Heart left ventricle (tissue), 13 donors: ENCODE results near the gene CACNA1E.

ENCODE experiments used
- CTCF ChIP-seq, 12 donors: fragments of 200-600 bp; sonication (generic) in 4 of 12; IDR thresholded peaks; one replicate each; pipeline versions ENCODE4 v1.5.0 to v1.8.0; 2018 to 2022; ENCODE audit warnings: antibody characterized with exemption in 12 of 12, mild to moderate bottlenecking in 5 of 12
- POLR2A ChIP-seq, 2 donors: fragments of 450-650 bp; IDR thresholded peaks; one replicate each; pipeline ENCODE4 v1.6.1; 2017; ENCODE audit warnings: antibody characterized with exemption in 2 of 2, mild to moderate bottlenecking in 2 of 2, moderate library complexity in 2 of 2
- donor health status: ischemic (EF 13 %, LVEDD 7.1; RV severe dilation, severe dysfunction).
- donor health status: DM: no; HTN: yes; CAD: no.
- donor health status: DM: no; HTN: no; CAD: no.
- donor health status: ischemic (EF 25% LVEDD 6.9; RV normal size, moderate dysfunction).
- donor health status: ischemic (EF 25% LVEDD 5.7; RV mildly dilated, moderate dysfunction).
- donor health status: ischemic (EF 35%, LVEDD 5.7; RV mildly dilated, moderate dysfunction).
- donor health status: nonischemic (EF 11% LVEDD 7.7; RV severe dilation, severe dysfunction).
- donor health status: DM: yes; HTN: yes; CAD: no.
- donor health status: PGD.
- donor health status: ischemic (EF 29% LVEDD 5.4; RV normal size, mild dysfunction).
- donor health status: nonischemic (EF 23%, LVEDD 6.1; RV moderate dilation, normal function).

- no peak for TF ChIP-seq CTCF (IDR thresholded peaks at IDR 0.05)
- TF ChIP-seq POLR2A (IDR thresholded peaks at IDR 0.05) = no peak
Observed at GRCh38 chr1:181548497-181548896, 65.2 kb downstream of the CACNA1E start.
